Endothelial cell (in vitro differentiated cells): Measurements from ENCODE around the gene RGS3. TPM values are rescaled to one million over a fixed set of nuclear protein-coding genes. Genes with fewer than 3 reads are reported as not detected.
A peak's percentile ranks its signal among the peaks of the same experiment; 100 is the strongest.

Experiments used
- DNase-seq: peaks from one replicate; pipeline ENCODE4 v3.0.0; 2021; ENCODE audit warnings: low spot score
- H3K27ac Mint-ChIP-seq: one replicate; pipeline ENCODE4 v1.8.0; 2021; ENCODE audit warnings: mixed read lengths, inconsistent platforms; ENCODE audit not compliant: unreplicated experiment
- H3K27me3 Mint-ChIP-seq: one replicate; pipeline ENCODE4 v1.8.0; 2021; ENCODE audit warnings: mild to moderate bottlenecking, moderate library complexity, mixed read lengths, inconsistent platforms; ENCODE audit not compliant: unreplicated experiment
- H3K36me3 Mint-ChIP-seq: one replicate; pipeline ENCODE4 v1.8.0; 2021; ENCODE audit warnings: mild to moderate bottlenecking, low read depth, mixed read lengths, inconsistent platforms; ENCODE audit not compliant: unreplicated experiment
- H3K4me1 Mint-ChIP-seq: one replicate; pipeline ENCODE4 v1.8.0; 2021; ENCODE audit warnings: mild to moderate bottlenecking, mixed read lengths, inconsistent platforms; ENCODE audit not compliant: unreplicated experiment
- H3K4me3 Mint-ChIP-seq: one replicate; pipeline ENCODE4 v1.8.0; 2021; ENCODE audit warnings: mild to moderate bottlenecking, mixed read lengths, inconsistent platforms; ENCODE audit not compliant: unreplicated experiment
- H3K9me3 Mint-ChIP-seq: one replicate; pipeline ENCODE4 v1.8.0; 2021; ENCODE audit warnings: mixed read lengths, inconsistent platforms; ENCODE audit not compliant: unreplicated experiment
- total RNA-seq: library from RNA; stranded (reverse); fragmentation: NEBNext Ultra II Directional; extraction: Animal tissue kit (Norgen Biotek cat#: 25700); gene quantifications from one replicate; pipeline ENCODE4 v1.2.1, GENCODE V29; 2021; ENCODE audit not compliant: unreplicated experiment
- TF ChIP-seq, protein P1 (sequence below): fragments of 200-600 bp; sonication (generic); IDR thresholded peaks from one replicate; pipeline ENCODE4 v1.5.0; 2021; ENCODE audit warnings: antibody characterized with exemption; ENCODE audit not compliant: unreplicated experiment

The RGS3 gene
- total RNA-seq, 1 donor from 2014 or later, result 474 TPM

DNA sequence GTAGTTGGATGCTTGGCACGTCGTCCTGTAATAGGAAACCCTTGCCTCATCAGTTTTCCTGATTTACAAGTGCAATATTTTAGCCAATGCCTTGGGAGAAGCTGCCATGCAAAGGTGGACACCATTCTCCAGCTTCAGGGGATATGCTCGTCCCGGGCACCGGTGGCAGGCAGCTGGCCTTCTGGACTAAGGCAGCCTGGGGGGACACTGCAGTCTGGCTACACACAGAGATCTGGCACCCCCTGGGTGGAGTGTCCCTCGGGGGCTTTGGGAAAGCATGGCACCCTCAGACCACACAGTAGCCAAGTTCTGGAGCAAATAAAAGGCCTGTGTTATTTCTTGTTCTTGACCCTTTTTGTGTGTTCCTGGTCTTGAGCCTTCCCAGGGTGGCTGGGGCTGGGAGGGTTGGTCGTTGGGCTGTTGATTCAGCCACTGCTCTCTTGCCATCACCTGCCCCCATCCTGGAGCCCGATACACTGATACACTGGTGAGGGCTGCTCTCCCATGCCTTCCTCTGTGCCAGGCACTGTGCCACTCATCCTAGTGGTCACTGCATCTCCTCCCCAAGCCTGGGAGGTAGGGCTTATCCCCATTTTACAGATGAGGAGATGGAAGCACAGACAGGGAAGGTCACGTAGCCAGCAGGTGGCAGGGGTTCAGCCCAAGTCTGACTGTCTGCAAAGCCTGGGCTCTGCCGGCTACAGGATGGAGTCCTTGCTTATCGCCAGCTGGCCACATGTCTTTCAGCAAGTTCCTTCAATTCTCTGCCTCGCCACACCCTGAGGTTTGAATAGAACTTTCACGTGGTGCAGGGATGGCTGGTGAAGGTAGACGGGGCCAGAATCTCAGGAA, 134.1 kb downstream of the RGS3 start:
- DNase-seq, result no peak
- H3K4me1 Mint-ChIP-seq, result peaks cover 62% of the 10 kb centered on the region
- peak overlapping the region; percentile 40 for H3K4me3 Mint-ChIP-seq
- H3K9me3 Mint-ChIP-seq, result no peaks in the 10 kb centered on the region
- peak overlapping the region; percentile 67 for H3K27ac Mint-ChIP-seq
- H3K36me3 Mint-ChIP-seq, result peaks cover 17% of the 10 kb centered on the region
- peaks cover 33% of the 10 kb centered on the region for H3K27me3 Mint-ChIP-seq
- TF ChIP-seq, protein P1, sequence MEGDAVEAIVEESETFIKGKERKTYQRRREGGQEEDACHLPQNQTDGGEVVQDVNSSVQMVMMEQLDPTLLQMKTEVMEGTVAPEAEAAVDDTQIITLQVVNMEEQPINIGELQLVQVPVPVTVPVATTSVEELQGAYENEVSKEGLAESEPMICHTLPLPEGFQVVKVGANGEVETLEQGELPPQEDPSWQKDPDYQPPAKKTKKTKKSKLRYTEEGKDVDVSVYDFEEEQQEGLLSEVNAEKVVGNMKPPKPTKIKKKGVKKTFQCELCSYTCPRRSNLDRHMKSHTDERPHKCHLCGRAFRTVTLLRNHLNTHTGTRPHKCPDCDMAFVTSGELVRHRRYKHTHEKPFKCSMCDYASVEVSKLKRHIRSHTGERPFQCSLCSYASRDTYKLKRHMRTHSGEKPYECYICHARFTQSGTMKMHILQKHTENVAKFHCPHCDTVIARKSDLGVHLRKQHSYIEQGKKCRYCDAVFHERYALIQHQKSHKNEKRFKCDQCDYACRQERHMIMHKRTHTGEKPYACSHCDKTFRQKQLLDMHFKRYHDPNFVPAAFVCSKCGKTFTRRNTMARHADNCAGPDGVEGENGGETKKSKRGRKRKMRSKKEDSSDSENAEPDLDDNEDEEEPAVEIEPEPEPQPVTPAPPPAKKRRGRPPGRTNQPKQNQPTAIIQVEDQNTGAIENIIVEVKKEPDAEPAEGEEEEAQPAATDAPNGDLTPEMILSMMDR, result no peak

- Mint-ChIP-seq H3K27me3 (peaks cover 33% of the 10 kb centered on the region), H3K4me3 (no peak overlapping the region), H3K27ac (peak overlapping the region; percentile 36), H3K36me3 (peaks cover 13% of the 10 kb centered on the region), H3K4me1 (peaks cover 58% of the 10 kb centered on the region), H3K9me3 (no peaks in the 10 kb centered on the region)
- no peak for DNase-seq
- TF ChIP-seq, protein P1, result no peak
Observed at GRCh38 chr9:113598451-113598850, 134.9 kb downstream of the RGS3 start.

DNA sequence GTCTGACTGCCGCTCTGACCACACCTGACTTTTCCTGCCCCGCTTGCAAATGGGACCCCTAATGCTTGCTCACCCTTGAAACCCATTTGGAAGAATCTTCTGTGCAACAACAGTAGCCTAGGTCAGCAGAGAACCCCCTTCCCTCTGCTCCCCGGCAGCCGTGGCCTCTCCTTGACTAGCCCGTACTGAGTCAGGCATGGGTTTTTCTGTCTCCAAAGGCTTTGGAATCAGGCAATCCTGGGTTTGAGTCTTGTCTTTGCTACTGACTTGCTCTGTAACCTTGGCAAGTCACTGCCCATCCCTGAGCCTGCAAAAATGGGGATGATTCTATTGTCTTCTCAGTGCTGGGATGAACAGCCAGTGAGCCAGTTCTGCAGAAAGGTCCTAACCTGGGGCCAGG, 135.4 kb downstream of the RGS3 start:
- no peak overlapping the region for H3K4me3 Mint-ChIP-seq
- peaks cover 33% of the 10 kb centered on the region for H3K27me3 Mint-ChIP-seq
- H3K4me1 Mint-ChIP-seq, result peaks cover 57% of the 10 kb centered on the region
- H3K9me3 Mint-ChIP-seq, result no peaks in the 10 kb centered on the region
- peak overlapping the region; percentile 75 for H3K27ac Mint-ChIP-seq
- H3K36me3 Mint-ChIP-seq, result peaks cover 13% of the 10 kb centered on the region
- TF ChIP-seq, protein P1, result no peak
- no peak for DNase-seq

- Mint-ChIP-seq H3K4me1 (peaks cover 63% of the 10 kb centered on the region), H3K4me3 (no peak overlapping the region), H3K36me3 (peaks cover 13% of the 10 kb centered on the region), H3K9me3 (no peaks in the 10 kb centered on the region), H3K27ac (peak overlapping the region; percentile 75), H3K27me3 (peaks cover 33% of the 10 kb centered on the region)
- TF ChIP-seq, protein P1, result no peak
- no peak for DNase-seq
Observed at GRCh38 chr9:113599646-113600022, 136.1 kb downstream of the RGS3 start.
